ENCODE data around the gene BLM. TPM values are rescaled to one million over a fixed set of nuclear protein-coding genes. Genes with fewer than 3 reads are reported as not detected.

BLM gene
- total and polyA plus RNA-seq, 2 of the 4 experiments (the other 2 are of a cell fraction) = 2.5 to 6.5 TPM

DNA sequence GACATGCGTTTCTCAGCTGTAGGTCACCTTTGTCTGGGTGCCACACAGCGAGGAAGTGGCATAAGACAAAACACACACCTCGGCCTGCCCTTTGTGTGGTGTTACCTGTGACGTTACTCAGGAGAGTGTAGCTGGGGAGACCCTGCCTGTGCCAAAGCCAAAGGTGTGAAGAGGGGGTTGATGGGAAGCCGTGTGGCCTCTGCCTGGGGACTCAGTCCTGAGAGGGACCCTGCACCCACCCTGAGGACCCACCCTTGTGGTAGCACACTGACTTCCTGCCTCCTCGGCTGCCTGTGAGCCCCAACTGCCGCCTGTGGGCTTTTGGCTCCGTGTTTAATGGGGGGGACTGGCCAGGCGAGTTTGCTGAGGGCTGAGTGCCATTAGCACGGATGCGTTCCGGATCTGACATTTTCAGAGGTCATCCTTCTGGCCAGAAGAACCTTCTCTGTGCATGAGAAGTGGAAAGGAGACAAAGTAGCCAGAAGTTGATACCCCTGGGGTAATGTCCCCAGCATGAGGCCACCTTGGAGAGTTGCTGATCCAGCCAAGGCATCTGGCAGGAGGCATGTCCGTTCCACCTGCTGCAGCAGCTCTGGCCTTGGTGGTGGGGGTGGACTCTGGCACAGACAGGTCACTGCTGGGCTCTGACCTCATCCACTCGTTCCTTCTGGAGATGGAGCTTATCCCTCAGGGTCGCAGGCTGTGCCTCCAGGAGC, 99.4 kb downstream of the BLM start:
- Histone ChIP-seq H3K14ac (replicated peaks; ENCODE audit: low read depth, low read length) (no peak overlapping the region), H2AK9ac (replicated peaks; ENCODE audit: low read depth, low read length, poor library complexity) (no peak overlapping the region), H3K56ac (ENCODE audit: extremely low read depth, insufficient read depth, low read length) (no peak overlapping the region), H2BK20ac (ENCODE audit: low read depth, low read length) (no peak overlapping the region), H3K79me1 (ENCODE audit: low read depth in 1 of 2, low read length in 2 of 2) (no peaks in the 10 kb centered on the region), H3K27me3 (ENCODE audit: control insufficient read depth, insufficient read depth, low read length) (no peaks in the 10 kb centered on the region; the same call in 1 of the 2 replicates), H2BK120ac (ENCODE audit: low read depth, low read length) (no peak overlapping the region), H3K4me1 (ENCODE audit: control insufficient read depth, insufficient read depth, low read length) (peaks cover 4% of the 10 kb centered on the region; the same call in 1 of the 2 replicates), H4K91ac (ENCODE audit: insufficient read depth, low read depth, low read length) (no peak overlapping the region), H2BK15ac (ENCODE audit: low read depth, low read length) (no peak overlapping the region), H3K27ac (ENCODE audit: insufficient read depth, low read length) (no peak overlapping the region), H3K36me3 (ENCODE audit: control insufficient read depth, insufficient read depth, low read length) (no peaks in the 10 kb centered on the region), H4K20me1 (ENCODE audit: insufficient read depth, low read length) (no peaks in the 10 kb centered on the region), H3K9me3 (ENCODE audit: control insufficient read depth, insufficient read depth, low read length) (no peaks in the 10 kb centered on the region), H4K5ac (ENCODE audit: low read depth, low read length) (no peak overlapping the region), H3K18ac (ENCODE audit: low read depth, low read length) (no peak overlapping the region), H2AK5ac (ENCODE audit: low read depth, low read length) (no peak overlapping the region), H3K4ac (ENCODE audit: low read depth, low read length) (no peak overlapping the region), H3K23ac (ENCODE audit: low read depth, low read length) (no peak overlapping the region), H2AFZ (replicated peaks; ENCODE audit: low read length, poor library complexity) (no peak overlapping the region), H3K4me2 (ENCODE audit: low read depth, low read length) (no peak overlapping the region), H3K9me1 (ENCODE audit: insufficient read depth, low read length) (peaks cover 3% of the 10 kb centered on the region; the same call in 1 of the 2 replicates), H4K8ac (ENCODE audit: low read depth in 2 of 2, low read length in 2 of 2) (no peak overlapping the region), H3K4me3 (ENCODE audit: insufficient read depth, low read depth, low read length) (no peak overlapping the region), H3K9ac (ENCODE audit: low read depth, low read length) (no peak overlapping the region), H2BK5ac (ENCODE audit: low read depth, low read length, poor library complexity, severe bottlenecking) (no peak overlapping the region)
- ChIA-PET POLR2A (ENCODE audit: unreplicated experiment) (no interaction called here), CTCF (interaction anchor here (0.6 kb wide), 1 partner anchor 27 kb away, joined by 3 read pairs; no protein-coding TSS in a partner anchor)
- in situ Hi-C loops (cut with MboI; ENCODE audit: low sequenced_read_pairs) = no loop called here
- dilution Hi-C loops (cut with HindIII; ENCODE audit: low sequenced_read_pairs, unreplicated experiment) = no loop called here
- DNase-seq (no peak), ATAC-seq (ENCODE audit: low read depth) (no peak)
- BruUV-seq (replicated peaks) = no TSS peak
- intact Hi-C loops (cut with micrococcal nuclease) = no loop called here
- TF ChIP-seq CHD1 (IDR thresholded peaks at IDR 0.05; ENCODE audit: low read depth, low read length) = no peak
- TF ChIP-seq, protein P1, sequence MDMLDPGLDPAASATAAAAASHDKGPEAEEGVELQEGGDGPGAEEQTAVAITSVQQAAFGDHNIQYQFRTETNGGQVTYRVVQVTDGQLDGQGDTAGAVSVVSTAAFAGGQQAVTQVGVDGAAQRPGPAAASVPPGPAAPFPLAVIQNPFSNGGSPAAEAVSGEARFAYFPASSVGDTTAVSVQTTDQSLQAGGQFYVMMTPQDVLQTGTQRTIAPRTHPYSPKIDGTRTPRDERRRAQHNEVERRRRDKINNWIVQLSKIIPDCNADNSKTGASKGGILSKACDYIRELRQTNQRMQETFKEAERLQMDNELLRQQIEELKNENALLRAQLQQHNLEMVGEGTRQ (IDR thresholded peaks at IDR 0.05; ENCODE audit: low read depth, low read length) = no peak
- TF ChIP-seq, protein P2, sequence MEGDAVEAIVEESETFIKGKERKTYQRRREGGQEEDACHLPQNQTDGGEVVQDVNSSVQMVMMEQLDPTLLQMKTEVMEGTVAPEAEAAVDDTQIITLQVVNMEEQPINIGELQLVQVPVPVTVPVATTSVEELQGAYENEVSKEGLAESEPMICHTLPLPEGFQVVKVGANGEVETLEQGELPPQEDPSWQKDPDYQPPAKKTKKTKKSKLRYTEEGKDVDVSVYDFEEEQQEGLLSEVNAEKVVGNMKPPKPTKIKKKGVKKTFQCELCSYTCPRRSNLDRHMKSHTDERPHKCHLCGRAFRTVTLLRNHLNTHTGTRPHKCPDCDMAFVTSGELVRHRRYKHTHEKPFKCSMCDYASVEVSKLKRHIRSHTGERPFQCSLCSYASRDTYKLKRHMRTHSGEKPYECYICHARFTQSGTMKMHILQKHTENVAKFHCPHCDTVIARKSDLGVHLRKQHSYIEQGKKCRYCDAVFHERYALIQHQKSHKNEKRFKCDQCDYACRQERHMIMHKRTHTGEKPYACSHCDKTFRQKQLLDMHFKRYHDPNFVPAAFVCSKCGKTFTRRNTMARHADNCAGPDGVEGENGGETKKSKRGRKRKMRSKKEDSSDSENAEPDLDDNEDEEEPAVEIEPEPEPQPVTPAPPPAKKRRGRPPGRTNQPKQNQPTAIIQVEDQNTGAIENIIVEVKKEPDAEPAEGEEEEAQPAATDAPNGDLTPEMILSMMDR (conservative IDR thresholded peaks at IDR 0.05; ENCODE audit: low read depth, low read length) = no peak
- no peak for TF ChIP-seq RFX5 (IDR thresholded peaks at IDR 0.05; ENCODE audit: low read depth, low read length)
- no peak for TF ChIP-seq RAD21 (IDR thresholded peaks at IDR 0.05; ENCODE audit: low read length)
- no peak for TF ChIP-seq POLR2A (IDR thresholded peaks at IDR 0.05; ENCODE audit: low read depth, low read length)
- TF ChIP-seq RCOR1 (IDR thresholded peaks at IDR 0.05; ENCODE audit: insufficient replicate concordance, low read length) = no peak
- TF ChIP-seq MAFK (IDR thresholded peaks at IDR 0.05; ENCODE audit: low read depth, low read length) = no peak
- TF ChIP-seq FOS (IDR thresholded peaks at IDR 0.05; ENCODE audit: low read depth, low read length) = no peak
- TF ChIP-seq SMC3 (IDR thresholded peaks at IDR 0.05; ENCODE audit: low read depth, low read length) = no peak
- TF ChIP-seq CEBPB (IDR thresholded peaks at IDR 0.05; ENCODE audit: low read depth, low read length) = no peak
- TF ChIP-seq, protein P3, sequence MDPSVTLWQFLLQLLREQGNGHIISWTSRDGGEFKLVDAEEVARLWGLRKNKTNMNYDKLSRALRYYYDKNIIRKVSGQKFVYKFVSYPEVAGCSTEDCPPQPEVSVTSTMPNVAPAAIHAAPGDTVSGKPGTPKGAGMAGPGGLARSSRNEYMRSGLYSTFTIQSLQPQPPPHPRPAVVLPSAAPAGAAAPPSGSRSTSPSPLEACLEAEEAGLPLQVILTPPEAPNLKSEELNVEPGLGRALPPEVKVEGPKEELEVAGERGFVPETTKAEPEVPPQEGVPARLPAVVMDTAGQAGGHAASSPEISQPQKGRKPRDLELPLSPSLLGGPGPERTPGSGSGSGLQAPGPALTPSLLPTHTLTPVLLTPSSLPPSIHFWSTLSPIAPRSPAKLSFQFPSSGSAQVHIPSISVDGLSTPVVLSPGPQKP (IDR thresholded peaks at IDR 0.05; ENCODE audit: borderline replicate concordance, low read depth, low read length) = no peak
- TF ChIP-seq BHLHE40 (IDR thresholded peaks at IDR 0.05; ENCODE audit: low read depth, low read length) = no peak
- no peak for TF ChIP-seq MXI1 (IDR thresholded peaks at IDR 0.05; ENCODE audit: borderline replicate concordance, low read depth, low read length)
- no peak for TF ChIP-seq MAZ (IDR thresholded peaks at IDR 0.05; ENCODE audit: borderline replicate concordance, low read depth, low read length)
- no peak for TF ChIP-seq NFE2L2 (IDR thresholded peaks at IDR 0.05; ENCODE audit: low read depth, low read length)
- no CpG with 5 or more reads among the region's 15 CpGs for WGBS, 2 experiments (ENCODE audit: extremely low coverage in 2 of 2, insufficient read length in 1 of 2)
